ENCODE measurements around the gene EPHB1. TPM values are rescaled to one million over a fixed set of nuclear protein-coding genes. Genes with fewer than 3 reads are reported as not detected.

Gene EPHB1
- total RNA-seq, 4 donors from 2014 or later, result 2.6 to 5.3 (median 3.1) TPM; not detected in 1

DNA sequence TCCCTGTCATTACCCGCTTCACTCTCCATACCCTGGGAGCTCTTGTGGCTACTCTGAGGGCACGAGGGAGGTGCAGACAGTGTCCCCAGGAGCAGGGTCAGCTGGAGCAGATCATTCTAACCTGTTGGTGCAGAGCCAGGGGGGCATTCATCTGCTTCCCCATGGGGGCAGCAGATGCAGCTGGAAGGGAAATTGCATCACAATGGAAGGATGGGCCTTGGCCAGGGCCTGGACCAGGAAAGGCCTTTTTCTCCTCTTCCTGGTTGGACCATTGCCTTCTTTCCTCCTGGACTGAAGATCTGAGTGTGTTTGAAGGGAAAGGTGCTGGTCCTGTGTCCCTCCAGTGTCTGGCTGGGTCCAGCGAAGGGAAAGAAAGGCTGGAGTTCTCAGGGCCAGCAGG, 55.7 kb downstream of the EPHB1 start:
- H3K4me3 ChIP-seq, result no peak overlapping the region
- TF ChIP-seq, protein P1, sequence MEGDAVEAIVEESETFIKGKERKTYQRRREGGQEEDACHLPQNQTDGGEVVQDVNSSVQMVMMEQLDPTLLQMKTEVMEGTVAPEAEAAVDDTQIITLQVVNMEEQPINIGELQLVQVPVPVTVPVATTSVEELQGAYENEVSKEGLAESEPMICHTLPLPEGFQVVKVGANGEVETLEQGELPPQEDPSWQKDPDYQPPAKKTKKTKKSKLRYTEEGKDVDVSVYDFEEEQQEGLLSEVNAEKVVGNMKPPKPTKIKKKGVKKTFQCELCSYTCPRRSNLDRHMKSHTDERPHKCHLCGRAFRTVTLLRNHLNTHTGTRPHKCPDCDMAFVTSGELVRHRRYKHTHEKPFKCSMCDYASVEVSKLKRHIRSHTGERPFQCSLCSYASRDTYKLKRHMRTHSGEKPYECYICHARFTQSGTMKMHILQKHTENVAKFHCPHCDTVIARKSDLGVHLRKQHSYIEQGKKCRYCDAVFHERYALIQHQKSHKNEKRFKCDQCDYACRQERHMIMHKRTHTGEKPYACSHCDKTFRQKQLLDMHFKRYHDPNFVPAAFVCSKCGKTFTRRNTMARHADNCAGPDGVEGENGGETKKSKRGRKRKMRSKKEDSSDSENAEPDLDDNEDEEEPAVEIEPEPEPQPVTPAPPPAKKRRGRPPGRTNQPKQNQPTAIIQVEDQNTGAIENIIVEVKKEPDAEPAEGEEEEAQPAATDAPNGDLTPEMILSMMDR (IDR thresholded peaks at IDR 0.05), result no peak
- no peak for TF ChIP-seq POLR2A (IDR thresholded peaks at IDR 0.05)
- intact Hi-C loops (cut with DNase I; ENCODE audit: low total_unique reads), result no loop called here
- peak in 1 of 2 donors; percentile 22 for DNase-seq
- no peaks in the 10 kb centered on the region for H3K9me3 ChIP-seq
- no peaks in the 10 kb centered on the region for H3K36me3 ChIP-seq
- no peaks in the 10 kb centered on the region for H3K4me1 ChIP-seq
- no peak overlapping the region for H3K27ac ChIP-seq
- H3K27me3 ChIP-seq, result no peaks in the 10 kb centered on the region

DNA sequence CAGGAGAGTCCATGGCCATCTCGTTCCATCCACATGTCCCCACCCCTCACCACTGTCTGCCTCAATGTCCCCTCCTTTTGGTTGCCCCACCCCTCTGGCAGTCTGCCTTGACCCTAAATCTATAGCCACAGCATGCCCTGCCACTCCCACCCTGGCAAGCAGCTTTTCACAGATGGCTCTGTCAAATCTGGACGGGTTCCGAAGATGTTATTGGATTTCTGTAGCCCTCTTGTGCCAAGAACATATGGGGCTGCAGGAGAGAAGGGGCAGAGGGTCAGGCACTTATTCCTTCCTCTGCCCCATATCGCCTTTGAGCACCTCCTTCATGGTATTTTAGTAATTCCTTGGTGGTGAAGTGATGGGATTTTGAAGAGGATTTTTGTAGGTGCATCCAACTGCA, 57.1 kb downstream of the EPHB1 start:
- intact Hi-C loops (cut with DNase I; ENCODE audit: low total_unique reads), result no loop called here
- Histone ChIP-seq H3K27ac (no peak overlapping the region), H3K4me1 (no peaks in the 10 kb centered on the region), H3K4me3 (no peak overlapping the region), H3K9me3 (no peaks in the 10 kb centered on the region), H3K36me3 (no peaks in the 10 kb centered on the region), H3K27me3 (no peaks in the 10 kb centered on the region)
- no peak for DNase-seq
- TF ChIP-seq, protein P1 (IDR thresholded peaks at IDR 0.05), result no peak
- no peak for TF ChIP-seq POLR2A (IDR thresholded peaks at IDR 0.05)

DNA sequence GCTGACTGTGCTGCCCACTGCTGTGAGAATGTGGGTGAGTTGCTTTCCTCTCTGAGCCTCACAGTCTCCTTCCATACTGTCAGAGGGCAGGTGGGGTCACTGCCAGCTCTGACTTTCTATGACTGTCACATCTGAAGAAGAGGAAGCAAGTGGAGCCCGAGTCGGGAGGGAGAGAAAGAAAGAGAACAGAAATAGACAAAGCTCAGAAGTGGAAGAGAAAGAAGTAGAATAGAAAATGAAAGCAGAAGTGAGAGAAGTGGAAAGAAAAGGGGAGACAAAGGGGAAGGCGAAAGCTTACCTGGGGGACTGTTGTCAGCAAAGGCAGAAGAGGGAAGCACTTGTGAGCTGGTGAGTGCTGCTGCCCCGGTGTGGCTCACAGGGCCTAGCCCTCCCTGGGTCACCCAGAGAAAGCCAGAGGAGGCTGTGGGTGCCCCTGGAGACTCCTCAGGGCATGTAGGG, 57.9 kb downstream of the EPHB1 start:
- no peak for DNase-seq
- H3K27me3 ChIP-seq, result no peaks in the 10 kb centered on the region
- H3K27ac ChIP-seq, result no peak overlapping the region
- H3K4me3 ChIP-seq, result no peak overlapping the region
- no peaks in the 10 kb centered on the region for H3K4me1 ChIP-seq
- no peaks in the 10 kb centered on the region for H3K9me3 ChIP-seq
- no peaks in the 10 kb centered on the region for H3K36me3 ChIP-seq
- intact Hi-C loops (cut with DNase I; ENCODE audit: low total_unique reads), result no loop called here
- TF ChIP-seq, protein P1 (IDR thresholded peaks at IDR 0.05), result no peak
- no peak for TF ChIP-seq POLR2A (IDR thresholded peaks at IDR 0.05)

DNA sequence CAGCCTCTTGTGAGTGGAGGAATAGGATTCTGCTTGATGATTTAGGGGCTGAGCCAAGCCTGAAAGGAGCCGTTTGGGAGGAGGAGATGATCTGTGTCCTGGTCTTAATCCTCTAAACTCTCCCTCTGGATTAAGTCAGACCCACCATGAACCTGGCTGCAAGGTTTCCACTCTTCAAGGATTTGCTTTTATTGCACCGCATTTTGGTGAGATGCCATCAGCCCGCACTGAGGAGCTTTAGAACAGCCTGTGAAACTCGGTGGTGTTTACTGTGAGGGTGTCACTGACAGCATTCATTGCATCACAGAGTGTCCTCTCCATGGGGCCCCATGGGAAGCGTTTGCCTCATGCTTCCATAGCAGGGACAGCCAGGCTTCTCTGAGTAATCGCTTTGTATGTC, 59.2 kb downstream of the EPHB1 start:
- Histone ChIP-seq H3K36me3 (no peaks in the 10 kb centered on the region), H3K27ac (no peak overlapping the region), H3K4me1 (no peaks in the 10 kb centered on the region), H3K4me3 (no peak overlapping the region), H3K9me3 (no peaks in the 10 kb centered on the region), H3K27me3 (no peaks in the 10 kb centered on the region)
- intact Hi-C loops (cut with DNase I; ENCODE audit: low total_unique reads), result no loop called here
- TF ChIP-seq, protein P1 (IDR thresholded peaks at IDR 0.05), result no peak
- no peak for TF ChIP-seq POLR2A (IDR thresholded peaks at IDR 0.05)
- DNase-seq, result no peak

DNA sequence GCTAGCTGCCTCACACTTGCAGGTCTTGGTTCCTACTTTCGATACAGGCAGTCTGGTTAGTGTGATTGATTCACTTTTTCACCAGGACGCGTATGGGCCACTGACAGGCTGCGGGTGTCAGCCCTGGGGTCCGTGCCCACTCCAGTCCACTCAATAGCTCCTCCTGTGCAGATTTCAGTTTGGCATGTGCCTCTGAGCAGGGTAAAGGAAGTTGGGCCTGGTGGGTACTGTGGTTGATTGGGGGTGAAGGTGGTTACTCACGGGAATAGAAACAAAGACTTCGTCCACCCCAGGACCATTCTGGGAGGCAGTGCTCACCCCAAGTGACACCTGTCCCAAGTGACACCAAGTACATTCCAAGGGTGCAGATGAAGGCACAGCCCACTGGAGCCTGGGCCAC, 62.3 kb downstream of the EPHB1 start:
- no peaks in the 10 kb centered on the region for H3K4me1 ChIP-seq
- no peak overlapping the region for H3K27ac ChIP-seq
- no peaks in the 10 kb centered on the region for H3K9me3 ChIP-seq
- intact Hi-C loops (cut with DNase I; ENCODE audit: low total_unique reads), result no loop called here
- TF ChIP-seq, protein P1 (IDR thresholded peaks at IDR 0.05), result no peak
- TF ChIP-seq POLR2A (IDR thresholded peaks at IDR 0.05), result no peak
- H3K4me3 ChIP-seq, result no peak overlapping the region
- no peak for DNase-seq
- no peaks in the 10 kb centered on the region for H3K27me3 ChIP-seq
- H3K36me3 ChIP-seq, result no peaks in the 10 kb centered on the region

All from uterus (tissue), 4 donors.